Cortex of kidney (tissue), 1 donor: ENCODE results near the gene ZNF580.

Experiments used
- DNase-seq: peaks from one replicate; lab custom pipeline; 2025; lab: John Stamatoyannopoulos, UW

Gene ZNF580

GRCh38 chr19:55606471-55606787, 34.4 kb upstream of the ZNF580 start:
- DNase-seq, result no peak

GRCh38 chr19:55606817-55607216, 34.0 kb upstream of the ZNF580 start:
- no peak for DNase-seq

- no peak for DNase-seq
These were observed 31.5 kb upstream of the ZNF580 start for GRCh38 chr19:55609326-55609725.

- DNase-seq, result no peak
These were observed 29.4 kb upstream of the ZNF580 start for GRCh38 chr19:55611300-55611982.

GRCh38 chr19:55611983-55612645, 28.7 kb upstream of the ZNF580 start:
- DNase-seq, result no peak

GRCh38 chr19:55613396-55613795, 27.4 kb upstream of the ZNF580 start:
- no peak for DNase-seq

GRCh38 chr19:55613930-55614710, 26.7 kb upstream of the ZNF580 start:
- DNase-seq, result no peak

GRCh38 chr19:55614711-55615542, 25.9 kb upstream of the ZNF580 start:
- no peak for DNase-seq

- DNase-seq, result no peak
These were observed 25.0 kb upstream of the ZNF580 start for GRCh38 chr19:55615543-55616394.

GRCh38 chr19:55616395-55616875, 24.4 kb upstream of the ZNF580 start:
- no peak for DNase-seq

GRCh38 chr19:55617426-55617825, 23.4 kb upstream of the ZNF580 start:
- no peak for DNase-seq

- DNase-seq, result no peak
These were observed 22.4 kb upstream of the ZNF580 start for GRCh38 chr19:55618426-55618825.

- no peak for DNase-seq
These were observed 21.5 kb upstream of the ZNF580 start for GRCh38 chr19:55619286-55619685.

GRCh38 chr19:55620410-55621204, 20.2 kb upstream of the ZNF580 start:
- no peak for DNase-seq

GRCh38 chr19:55621205-55621672, 19.6 kb upstream of the ZNF580 start:
- no peak for DNase-seq

GRCh38 chr19:55621673-55622231, 19.1 kb upstream of the ZNF580 start:
- DNase-seq, result no peak

- DNase-seq, result no peak
These were observed 18.4 kb upstream of the ZNF580 start for GRCh38 chr19:55622242-55622969.

GRCh38 chr19:55623130-55623529, 17.7 kb upstream of the ZNF580 start:
- no peak for DNase-seq

GRCh38 chr19:55623561-55623960, 17.2 kb upstream of the ZNF580 start:
- no peak for DNase-seq
